Measurements from ENCODE around the gene RBM6.

Gene RBM6

GRCh38 chr3:50088725-50089608 lies 149.0 kb downstream of the RBM6 start, which contains the start of gene RBM5 (continued):
- TF ChIP-seq, protein P1, sequence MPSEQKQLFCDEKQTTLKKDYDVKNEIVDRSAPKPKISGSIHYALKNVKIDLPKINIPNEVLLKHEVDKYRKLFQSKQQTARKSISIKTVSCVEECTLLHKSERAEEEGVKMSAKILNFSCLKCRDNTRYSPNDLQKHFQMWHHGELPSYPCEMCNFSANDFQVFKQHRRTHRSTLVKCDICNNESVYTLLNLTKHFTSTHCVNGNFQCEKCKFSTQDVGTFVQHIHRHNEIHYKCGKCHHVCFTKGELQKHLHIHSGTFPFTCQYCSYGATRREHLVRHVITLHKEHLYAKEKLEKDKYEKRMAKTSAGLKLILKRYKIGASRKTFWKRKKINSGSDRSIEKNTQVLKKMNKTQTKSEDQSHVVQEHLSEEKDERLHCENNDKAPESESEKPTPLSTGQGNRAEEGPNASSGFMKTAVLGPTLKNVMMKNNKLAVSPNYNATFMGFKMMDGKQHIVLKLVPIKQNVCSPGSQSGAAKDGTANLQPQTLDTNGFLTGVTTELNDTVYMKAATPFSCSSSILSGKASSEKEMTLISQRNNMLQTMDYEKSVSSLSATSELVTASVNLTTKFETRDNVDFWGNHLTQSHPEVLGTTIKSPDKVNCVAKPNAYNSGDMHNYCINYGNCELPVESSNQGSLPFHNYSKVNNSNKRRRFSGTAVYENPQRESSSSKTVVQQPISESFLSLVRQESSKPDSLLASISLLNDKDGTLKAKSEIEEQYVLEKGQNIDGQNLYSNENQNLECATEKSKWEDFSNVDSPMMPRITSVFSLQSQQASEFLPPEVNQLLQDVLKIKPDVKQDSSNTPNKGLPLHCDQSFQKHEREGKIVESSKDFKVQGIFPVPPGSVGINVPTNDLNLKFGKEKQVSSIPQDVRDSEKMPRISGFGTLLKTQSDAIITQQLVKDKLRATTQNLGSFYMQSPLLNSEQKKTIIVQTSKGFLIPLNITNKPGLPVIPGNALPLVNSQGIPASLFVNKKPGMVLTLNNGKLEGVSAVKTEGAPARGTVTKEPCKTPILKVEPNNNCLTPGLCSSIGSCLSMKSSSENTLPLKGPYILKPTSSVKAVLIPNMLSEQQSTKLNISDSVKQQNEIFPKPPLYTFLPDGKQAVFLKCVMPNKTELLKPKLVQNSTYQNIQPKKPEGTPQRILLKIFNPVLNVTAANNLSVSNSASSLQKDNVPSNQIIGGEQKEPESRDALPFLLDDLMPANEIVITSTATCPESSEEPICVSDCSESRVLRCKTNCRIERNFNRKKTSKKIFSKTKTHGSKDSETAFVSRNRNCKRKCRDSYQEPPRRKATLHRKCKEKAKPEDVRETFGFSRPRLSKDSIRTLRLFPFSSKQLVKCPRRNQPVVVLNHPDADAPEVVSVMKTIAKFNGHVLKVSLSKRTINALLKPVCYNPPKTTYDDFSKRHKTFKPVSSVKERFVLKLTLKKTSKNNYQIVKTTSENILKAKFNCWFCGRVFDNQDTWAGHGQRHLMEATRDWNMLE (tag by site-specific recombination; conservative IDR thresholded peaks at IDR 0.05; ENCODE audit: low read depth), result 0 out of 2 replicates have a peak, but pooled peaks have one; percentile 31
- TF ChIP-seq GLIS2 (tag by site-specific recombination; IDR thresholded peaks at IDR 0.05) (peak; percentile 80; the same call in 1 of the 2 replicates), ZFP3 (tag by site-specific recombination; IDR thresholded peaks at IDR 0.05; ENCODE audit: low read depth) (no peak), ZNF785 (tag by site-specific recombination; IDR thresholded peaks at IDR 0.05) (no peak), TSHZ1 (tag by site-specific recombination; IDR thresholded peaks at IDR 0.05; ENCODE audit: borderline replicate concordance) (no peak), ZNF623 (tag by site-specific recombination; IDR thresholded peaks at IDR 0.05) (no peak), ZNF558 (tag by site-specific recombination; IDR thresholded peaks at IDR 0.05) (0 out of 2 replicates have a peak, but pooled peaks have one; percentile 21), ZNF324 (tag by site-specific recombination; IDR thresholded peaks at IDR 0.05) (no peak), ZNF621 (tag by site-specific recombination; IDR thresholded peaks at IDR 0.05) (no peak), SP3 (tag by site-specific recombination; IDR thresholded peaks at IDR 0.05) (peak; percentile 85), YY2 (tag by site-specific recombination; IDR thresholded peaks at IDR 0.05) (0 out of 2 replicates have a peak, but pooled peaks have one; percentile 17), ZNF501 (tag by site-specific recombination; IDR thresholded peaks at IDR 0.05) (0 out of 2 replicates have a peak, but pooled peaks have one; percentile 29), ZFP37 (tag by site-specific recombination; IDR thresholded peaks at IDR 0.05) (0 out of 2 replicates have a peak, but pooled peaks have one; percentile 23), ZNF76 (tag by site-specific recombination; IDR thresholded peaks at IDR 0.05; ENCODE audit: borderline replicate concordance, low read depth) (peak; percentile 93), ZXDB (tag by site-specific recombination; IDR thresholded peaks at IDR 0.05) (peak; percentile 56), ZNF391 (tag by site-specific recombination; IDR thresholded peaks at IDR 0.05; ENCODE audit: borderline replicate concordance, low read depth) (peak; percentile 16; the same call in 1 of the 2 replicates), ZNF510 (tag by site-specific recombination; IDR thresholded peaks at IDR 0.05; ENCODE audit: insufficient replicate concordance) (no peak), ZBTB48 (tag by site-specific recombination; IDR thresholded peaks at IDR 0.05) (peak; percentile 29; the same call in 1 of the 2 replicates), ZNF423 (tag by site-specific recombination; IDR thresholded peaks at IDR 0.05) (no peak), ZSCAN5A (tag by site-specific recombination; IDR thresholded peaks at IDR 0.05) (no peak)
- TF ChIP-seq, protein P2, sequence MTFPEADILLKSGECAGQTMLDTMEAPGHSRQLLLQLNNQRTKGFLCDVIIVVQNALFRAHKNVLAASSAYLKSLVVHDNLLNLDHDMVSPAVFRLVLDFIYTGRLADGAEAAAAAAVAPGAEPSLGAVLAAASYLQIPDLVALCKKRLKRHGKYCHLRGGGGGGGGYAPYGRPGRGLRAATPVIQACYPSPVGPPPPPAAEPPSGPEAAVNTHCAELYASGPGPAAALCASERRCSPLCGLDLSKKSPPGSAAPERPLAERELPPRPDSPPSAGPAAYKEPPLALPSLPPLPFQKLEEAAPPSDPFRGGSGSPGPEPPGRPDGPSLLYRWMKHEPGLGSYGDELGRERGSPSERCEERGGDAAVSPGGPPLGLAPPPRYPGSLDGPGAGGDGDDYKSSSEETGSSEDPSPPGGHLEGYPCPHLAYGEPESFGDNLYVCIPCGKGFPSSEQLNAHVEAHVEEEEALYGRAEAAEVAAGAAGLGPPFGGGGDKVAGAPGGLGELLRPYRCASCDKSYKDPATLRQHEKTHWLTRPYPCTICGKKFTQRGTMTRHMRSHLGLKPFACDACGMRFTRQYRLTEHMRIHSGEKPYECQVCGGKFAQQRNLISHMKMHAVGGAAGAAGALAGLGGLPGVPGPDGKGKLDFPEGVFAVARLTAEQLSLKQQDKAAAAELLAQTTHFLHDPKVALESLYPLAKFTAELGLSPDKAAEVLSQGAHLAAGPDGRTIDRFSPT (tag by site-specific recombination; IDR thresholded peaks at IDR 0.05), result peak; percentile 17; the same call in 1 of the 2 replicates

Measured in HEK293 (cell line).